GM23338 (cell line): Measurements from ENCODE around the gene EHD1. TPM values are rescaled to one million over a fixed set of nuclear protein-coding genes. Genes with fewer than 3 reads are reported as not detected.

Source experiments
- ATAC-seq: fragments of 200-7000 bp; cut with Tn5 transposase; 3 replicates; pipeline ENCODE4 v1.9.1; 2020
- DNase-seq: peaks from one replicate; pipeline ENCODE4 v3.0.0-alpha.2; 2015; ENCODE audit warnings: low spot score
- H2AFZ ChIP-seq: fragments of 200-600 bp; sonication (generic); 2 replicates; pipeline ENCODE4 v1.8.0; 2016; ENCODE audit warnings: antibody characterized with exemption, mild to moderate bottlenecking, moderate library complexity
- H3F3A ChIP-seq: fragments of 200-600 bp; sonication (generic); replicated peaks from 2 replicates; pipeline ENCODE4 v1.8.0; 2017; ENCODE audit warnings: antibody characterized with exemption, mixed run types, low read depth
- H3K27ac ChIP-seq: fragments of 200-600 bp; sonication (generic); 2 replicates; pipeline ENCODE4 v1.6.1; 2016; ENCODE audit warnings: low read depth
- H3K27me3 ChIP-seq: fragments of 200-600 bp; sonication (generic); 2 replicates; pipeline ENCODE4 v1.8.0; 2016; ENCODE audit warnings: mild to moderate bottlenecking, mixed run types, moderate library complexity; ENCODE audit not compliant: insufficient read depth
- H3K36me3 ChIP-seq: fragments of 200-600 bp; sonication (generic); 2 replicates; pipeline ENCODE4 v1.8.0; 2016; ENCODE audit warnings: mild to moderate bottlenecking; ENCODE audit not compliant: insufficient read depth
- H3K4me1 ChIP-seq: fragments of 200-600 bp; sonication (generic); 2 replicates; pipeline ENCODE4 v1.8.0; 2016; ENCODE audit warnings: mild to moderate bottlenecking, moderate library complexity; ENCODE audit not compliant: insufficient read depth
- H3K4me2 ChIP-seq: fragments of 200-600 bp; sonication (generic); 2 replicates; pipeline ENCODE4 v1.7.1; 2017; ENCODE audit warnings: mixed run types
- H3K4me3 ChIP-seq: fragments of 200-600 bp; sonication (generic); 2 replicates; pipeline ENCODE4 v1.6.1; 2016; ENCODE audit warnings: mixed run types
- H3K79me2 ChIP-seq: fragments of 200-600 bp; sonication (generic); replicated peaks from 2 replicates; pipeline ENCODE4 v1.8.0; 2017; ENCODE audit warnings: mild to moderate bottlenecking; ENCODE audit not compliant: insufficient read depth
- H3K9me2 ChIP-seq: fragments of 200-600 bp; sonication (generic); 2 replicates; pipeline ENCODE4 v1.8.0; 2017; ENCODE audit not compliant: insufficient read depth
- H4K20me1 ChIP-seq: fragments of 200-600 bp; sonication (generic); replicated peaks from 2 replicates; pipeline ENCODE4 v1.8.0; 2017; ENCODE audit warnings: mild to moderate bottlenecking; ENCODE audit not compliant: insufficient read depth
- H3K27ac Mint-ChIP-seq: 2 replicates; pipeline ENCODE4 v1.8.0; 2020; ENCODE audit warnings: inconsistent platforms, mild to moderate bottlenecking, moderate library complexity, mixed read lengths
- H3K27me3 Mint-ChIP-seq: 3 replicates; pipeline ENCODE4 v1.8.0; 2022; ENCODE audit warnings: low read depth, mild to moderate bottlenecking, moderate library complexity, mixed read lengths, inconsistent platforms; ENCODE audit not compliant: insufficient read depth, poor library complexity
- H3K36me3 Mint-ChIP-seq: 3 replicates; pipeline ENCODE4 v1.8.0; 2021; ENCODE audit warnings: low read depth, mild to moderate bottlenecking, inconsistent platforms, moderate library complexity, mixed read lengths
- H3K4me1 Mint-ChIP-seq: 3 replicates; pipeline ENCODE4 v1.8.0; 2020; ENCODE audit warnings: mild to moderate bottlenecking, inconsistent platforms, mixed read lengths
- H3K4me3 Mint-ChIP-seq: 3 replicates; pipeline ENCODE4 v1.8.0; 2021; ENCODE audit warnings: moderate library complexity, mild to moderate bottlenecking, inconsistent platforms, mixed read lengths
- H3K9me3 Mint-ChIP-seq: 3 replicates; pipeline ENCODE4 v1.8.0; 2020; ENCODE audit warnings: moderate library complexity, mild to moderate bottlenecking, inconsistent platforms, mixed read lengths
- CREB1 ChIP-seq: fragments of 250-450 bp; sonication (Bioruptor Pico); IDR thresholded peaks from 2 replicates; pipeline ENCODE4 v1.5.0; 2020; ENCODE audit warnings: low read depth, mild to moderate bottlenecking, moderate library complexity
- EZH2 ChIP-seq: fragments of 200-600 bp; sonication (generic); IDR thresholded peaks from one replicate; pipeline ENCODE4 v1.8.0; 2017; ENCODE audit warnings: antibody characterized with exemption, mild to moderate bottlenecking, low read depth; ENCODE audit not compliant: unreplicated experiment
- JUNB ChIP-seq: IDR thresholded peaks from one replicate; pipeline ENCODE4 v1.6.1; 2016; ENCODE audit warnings: antibody characterized with exemption; ENCODE audit not compliant: unreplicated experiment
- POLR2AphosphoS5 ChIP-seq: IDR thresholded peaks from 2 replicates; pipeline ENCODE4 v1.6.1; 2016; ENCODE audit warnings: antibody characterized with exemption, low read depth
- ZNF114 ChIP-seq: fragments of 250-450 bp; sonication (Bioruptor Pico); IDR thresholded peaks from 2 replicates; pipeline ENCODE4 v1.5.0; 2020; ENCODE audit warnings: mild to moderate bottlenecking, moderate library complexity
- polyA plus RNA-seq: library from polyadenylated mRNA; unstranded; fragments of >200 nt; fragmentation: Nextera tagmentation; extraction: Ambion mirVana; gene quantifications from 2 replicates; pipeline ENCODE4 v1.2.1, GENCODE V29; 2016
- total RNA-seq: library from RNA; depleted of rRNA; stranded (reverse); fragments of >200 nt; shearing (Covaris generic); gene quantifications from 2 replicates; pipeline ENCODE4 v1.2.3, GENCODE V29; 2014
- TF ChIP-seq, protein P1 (sequence below): fragments of 250-450 bp; sonication (Bioruptor Pico); IDR thresholded peaks from 2 replicates; pipeline ENCODE4 v1.5.0; 2020; ENCODE audit warnings: mild to moderate bottlenecking, moderate library complexity

Gene EHD1
- total and polyA plus RNA-seq, 2 experiments from 2014 or later: 16.7 to 69.7 TPM

DNA sequence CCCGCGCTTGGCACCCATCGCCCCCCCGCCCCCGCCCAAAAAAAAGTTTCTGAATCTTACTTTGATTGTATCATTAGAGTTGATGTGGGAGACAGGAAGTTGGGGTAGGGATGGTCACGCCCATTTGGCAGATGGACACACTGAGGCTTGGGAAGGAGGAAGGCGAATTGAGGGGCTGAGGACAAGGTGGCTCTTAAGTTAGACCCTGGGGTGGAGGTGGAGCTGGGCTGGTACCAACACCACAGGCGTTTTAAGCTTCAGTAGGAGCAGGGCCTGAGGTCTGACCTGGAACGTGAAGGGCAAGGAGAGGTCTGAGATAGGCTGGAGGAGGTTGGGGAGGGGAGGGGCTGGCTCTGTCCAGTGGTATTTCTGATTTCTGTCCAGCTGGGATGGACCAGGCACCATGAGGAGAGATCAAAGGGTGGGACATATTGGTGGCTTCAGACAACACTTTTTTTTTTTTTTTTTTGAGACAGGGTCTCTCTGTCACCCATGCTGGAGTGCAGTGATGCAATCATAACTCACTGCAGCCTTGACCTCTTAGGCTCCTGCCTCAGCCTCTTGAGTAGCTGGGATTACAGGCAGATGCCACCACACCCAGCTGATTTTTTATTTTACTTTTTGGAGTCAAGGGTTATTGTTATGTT, 33.2 kb downstream of the EHD1 start (continued):
- TF ChIP-seq, protein P1, sequence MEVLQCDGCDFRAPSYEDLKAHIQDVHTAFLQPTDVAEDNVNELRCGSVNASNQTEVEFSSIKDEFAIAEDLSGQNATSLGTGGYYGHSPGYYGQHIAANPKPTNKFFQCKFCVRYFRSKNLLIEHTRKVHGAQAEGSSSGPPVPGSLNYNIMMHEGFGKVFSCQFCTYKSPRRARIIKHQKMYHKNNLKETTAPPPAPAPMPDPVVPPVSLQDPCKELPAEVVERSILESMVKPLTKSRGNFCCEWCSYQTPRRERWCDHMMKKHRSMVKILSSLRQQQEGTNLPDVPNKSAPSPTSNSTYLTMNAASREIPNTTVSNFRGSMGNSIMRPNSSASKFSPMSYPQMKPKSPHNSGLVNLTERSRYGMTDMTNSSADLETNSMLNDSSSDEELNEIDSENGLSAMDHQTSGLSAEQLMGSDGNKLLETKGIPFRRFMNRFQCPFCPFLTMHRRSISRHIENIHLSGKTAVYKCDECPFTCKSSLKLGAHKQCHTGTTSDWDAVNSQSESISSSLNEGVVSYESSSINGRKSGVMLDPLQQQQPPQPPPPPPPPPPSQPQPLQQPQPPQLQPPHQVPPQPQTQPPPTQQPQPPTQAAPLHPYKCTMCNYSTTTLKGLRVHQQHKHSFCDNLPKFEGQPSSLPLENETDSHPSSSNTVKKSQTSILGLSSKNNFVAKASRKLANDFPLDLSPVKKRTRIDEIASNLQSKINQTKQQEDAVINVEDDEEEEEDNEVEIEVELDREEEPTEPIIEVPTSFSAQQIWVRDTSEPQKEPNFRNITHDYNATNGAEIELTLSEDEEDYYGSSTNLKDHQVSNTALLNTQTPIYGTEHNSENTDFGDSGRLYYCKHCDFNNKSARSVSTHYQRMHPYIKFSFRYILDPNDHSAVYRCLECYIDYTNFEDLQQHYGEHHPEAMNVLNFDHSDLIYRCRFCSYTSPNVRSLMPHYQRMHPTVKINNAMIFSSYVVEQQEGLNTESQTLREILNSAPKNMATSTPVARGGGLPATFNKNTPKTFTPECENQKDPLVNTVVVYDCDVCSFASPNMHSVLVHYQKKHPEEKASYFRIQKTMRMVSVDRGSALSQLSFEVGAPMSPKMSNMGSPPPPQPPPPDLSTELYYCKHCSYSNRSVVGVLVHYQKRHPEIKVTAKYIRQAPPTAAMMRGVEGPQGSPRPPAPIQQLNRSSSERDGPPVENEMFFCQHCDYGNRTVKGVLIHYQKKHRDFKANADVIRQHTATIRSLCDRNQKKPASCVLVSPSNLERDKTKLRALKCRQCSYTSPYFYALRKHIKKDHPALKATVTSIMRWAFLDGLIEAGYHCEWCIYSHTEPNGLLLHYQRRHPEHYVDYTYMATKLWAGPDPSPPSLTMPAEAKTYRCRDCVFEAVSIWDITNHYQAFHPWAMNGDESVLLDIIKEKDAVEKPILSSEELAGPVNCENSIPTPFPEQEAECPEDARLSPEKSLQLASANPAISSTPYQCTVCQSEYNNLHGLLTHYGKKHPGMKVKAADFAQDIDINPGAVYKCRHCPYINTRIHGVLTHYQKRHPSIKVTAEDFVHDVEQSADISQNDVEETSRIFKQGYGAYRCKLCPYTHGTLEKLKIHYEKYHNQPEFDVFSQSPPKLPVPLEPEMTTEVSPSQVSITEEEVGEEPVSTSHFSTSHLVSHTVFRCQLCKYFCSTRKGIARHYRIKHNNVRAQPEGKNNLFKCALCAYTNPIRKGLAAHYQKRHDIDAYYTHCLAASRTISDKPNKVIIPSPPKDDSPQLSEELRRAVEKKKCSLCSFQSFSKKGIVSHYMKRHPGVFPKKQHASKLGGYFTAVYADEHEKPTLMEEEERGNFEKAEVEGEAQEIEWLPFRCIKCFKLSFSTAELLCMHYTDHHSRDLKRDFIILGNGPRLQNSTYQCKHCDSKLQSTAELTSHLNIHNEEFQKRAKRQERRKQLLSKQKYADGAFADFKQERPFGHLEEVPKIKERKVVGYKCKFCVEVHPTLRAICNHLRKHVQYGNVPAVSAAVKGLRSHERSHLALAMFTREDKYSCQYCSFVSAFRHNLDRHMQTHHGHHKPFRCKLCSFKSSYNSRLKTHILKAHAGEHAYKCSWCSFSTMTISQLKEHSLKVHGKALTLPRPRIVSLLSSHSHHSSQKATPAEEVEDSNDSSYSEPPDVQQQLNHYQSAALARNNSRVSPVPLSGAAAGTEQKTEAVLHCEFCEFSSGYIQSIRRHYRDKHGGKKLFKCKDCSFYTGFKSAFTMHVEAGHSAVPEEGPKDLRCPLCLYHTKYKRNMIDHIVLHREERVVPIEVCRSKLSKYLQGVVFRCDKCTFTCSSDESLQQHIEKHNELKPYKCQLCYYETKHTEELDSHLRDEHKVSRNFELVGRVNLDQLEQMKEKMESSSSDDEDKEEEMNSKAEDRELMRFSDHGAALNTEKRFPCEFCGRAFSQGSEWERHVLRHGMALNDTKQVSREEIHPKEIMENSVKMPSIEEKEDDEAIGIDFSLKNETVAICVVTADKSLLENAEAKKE (CRISPR knock-in tag): no peak
- TF ChIP-seq POLR2AphosphoS5: peak; percentile 9; the same call in 1 of the 2 replicates
- TF ChIP-seq EZH2: no peak

DNA sequence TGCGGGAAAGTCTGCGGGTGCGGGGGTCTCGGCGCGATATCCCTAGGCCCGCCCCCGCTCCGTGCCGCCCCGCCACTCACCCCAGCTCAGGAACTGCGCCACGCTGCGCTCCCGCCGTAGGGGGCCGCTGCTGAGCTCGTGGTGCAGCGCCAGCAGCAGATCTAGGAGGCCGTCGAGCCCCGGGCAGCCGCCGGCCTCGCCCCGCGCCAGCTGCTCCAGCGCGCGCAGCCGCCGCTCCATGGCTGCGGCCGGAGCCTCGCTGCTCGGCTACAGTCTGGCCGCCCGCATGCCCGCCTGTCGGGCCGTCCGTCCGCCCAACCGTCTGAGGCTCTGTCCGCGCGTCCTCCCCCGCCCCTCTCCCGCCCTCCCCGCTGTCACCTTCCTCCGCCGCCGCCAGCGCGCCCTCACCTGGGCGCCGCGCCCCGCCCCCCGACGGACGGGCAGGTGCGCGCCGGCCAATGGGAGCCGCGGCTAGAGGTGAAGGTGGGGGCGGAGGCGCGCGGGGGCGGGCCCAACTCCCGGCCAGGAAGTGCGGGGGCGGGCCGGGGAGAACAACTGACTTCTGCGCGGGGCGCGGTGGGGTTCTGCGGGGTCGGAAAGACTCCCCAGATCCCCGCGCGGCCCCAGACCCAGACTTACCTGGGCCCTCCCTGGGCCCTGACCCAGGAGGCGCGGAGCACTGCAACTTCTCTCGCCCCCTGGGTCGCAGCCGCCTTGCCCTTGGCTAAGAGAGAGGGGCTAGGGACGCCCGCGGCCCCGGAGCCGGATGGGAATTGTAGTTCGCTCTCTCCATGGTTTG, 33.9 kb downstream of the EHD1 start, which contains the start of gene CDC42BPG:
TSS of gene CDC42BPG (minus strand) at position 324 of the 799 bp plus-strand sequence. CDS start at position 240, 84 bp downstream.
- Histone ChIP-seq H3F3A (no peaks in the 10 kb centered on the region), H3K9me2 (no peaks in the 10 kb centered on the region), H3K4me3 (peak within 1 kb of the TSS; percentile 86), H3K4me1 (peaks cover 12% of the 10 kb centered on the region), H3K27me3 (no peaks in the 10 kb centered on the region), H3K36me3 (no peaks in the 10 kb centered on the region), H3K79me2 (no peaks in the 10 kb centered on the region), H3K27ac (no peak within 1 kb of the TSS), H2AFZ (peak within 1 kb of the TSS; percentile 88), H4K20me1 (no peaks in the 10 kb centered on the region), H3K4me2 (peak within 1 kb of the TSS; percentile 93)
- H3K4me3 Mint-ChIP-seq: peak within 1 kb of the TSS; percentile 84
- peaks cover 35% of the 10 kb centered on the region for H3K4me1 Mint-ChIP-seq
- peaks cover 15% of the 10 kb centered on the region for H3K27me3 Mint-ChIP-seq
- no peaks in the 10 kb centered on the region for H3K9me3 Mint-ChIP-seq
- H3K36me3 Mint-ChIP-seq: peaks cover 2% of the 10 kb centered on the region; the same call in 2 of the 3 replicates
- H3K27ac Mint-ChIP-seq: peak within 1 kb of the TSS; percentile 74
- DNase-seq (peak; percentile 97), ATAC-seq (peak; percentile 47)
- TF ChIP-seq EZH2: no peak
- 0 out of 2 replicates have a peak, but pooled peaks have one; percentile 5 for TF ChIP-seq CREB1 (CRISPR knock-in tag)
- no peak for TF ChIP-seq JUNB
- TF ChIP-seq, protein P1 (CRISPR knock-in tag): no peak
- TF ChIP-seq ZNF114: no peak
